IPS DF 6.9 (cell line): Measurements from ENCODE around the gene CCNY.

Experiments
- DNase-seq: peaks from one replicate; pipeline ENCODE4 v3.0.0-alpha.2; 2013; ENCODE audit warnings: low read depth, low spot score
- H3K27ac ChIP-seq: one replicate; pipeline ENCODE4 v1.5.1; 2013; ENCODE audit warnings: low read length, control low read depth
- H3K27me3 ChIP-seq: 2 replicates; pipeline ENCODE4 v1.6.1; 2013; ENCODE audit warnings: mild to moderate bottlenecking, low read length; ENCODE audit not compliant: control insufficient read depth, insufficient read depth
- H3K36me3 ChIP-seq: 2 replicates; pipeline ENCODE4 v1.6.1; 2013; ENCODE audit warnings: low read length; ENCODE audit not compliant: control insufficient read depth, insufficient read depth
- H3K4me1 ChIP-seq: 2 replicates; pipeline ENCODE4 v1.6.1; 2013; ENCODE audit warnings: low read length; ENCODE audit not compliant: control insufficient read depth, insufficient read depth
- H3K4me3 ChIP-seq: 2 replicates; pipeline ENCODE4 v1.5.1; 2013; ENCODE audit warnings: mild to moderate bottlenecking, low read length
- H3K9me3 ChIP-seq: 2 replicates; pipeline ENCODE4 v1.6.1; 2013; ENCODE audit warnings: low read length, inconsistent platforms; ENCODE audit not compliant: control insufficient read depth, insufficient read depth
- WGBS: extraction: QIAGEN DNeasy Blood & Tissue Kit; methylation state at CpG from one replicate; pipeline ENCODE4 v1.1.7; 2013; ENCODE audit warnings: mixed read lengths, missing lambda C conversion rate; ENCODE audit not compliant: insufficient read length, insufficient coverage; 5-methylcytosine and 5-hydroxymethylcytosine counted together

The CCNY gene

DNA sequence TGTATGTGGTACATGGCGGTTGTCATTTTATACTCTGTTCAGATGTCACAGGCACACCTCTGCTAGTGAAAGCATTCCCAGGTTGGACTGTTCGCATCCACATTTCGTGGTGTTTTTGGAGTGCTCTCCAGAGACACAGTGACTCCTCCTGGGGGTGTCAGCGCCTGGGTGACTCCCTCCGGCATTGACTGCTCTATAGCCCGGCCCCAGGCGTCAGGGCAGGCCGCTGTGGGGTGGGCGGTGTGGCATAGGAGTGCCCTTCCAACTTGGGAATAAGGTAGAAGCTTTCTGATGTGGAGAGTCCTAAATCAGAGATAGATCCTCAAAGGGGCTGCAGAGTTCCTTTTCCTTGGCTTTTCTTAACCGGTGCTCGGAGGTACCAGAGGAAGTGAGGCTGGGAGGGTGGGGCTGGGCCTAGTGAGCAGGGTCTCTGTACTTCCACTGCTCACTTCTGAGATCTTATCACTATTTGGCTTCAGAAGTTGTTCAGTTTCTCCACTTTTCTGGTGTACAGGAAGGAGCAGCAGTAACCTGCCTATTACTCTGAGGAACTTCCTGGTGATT is 32.3 kb downstream of the CCNY start:
- Histone ChIP-seq H3K36me3 (no peaks in the 10 kb centered on the region), H3K27ac (no peak overlapping the region), H3K9me3 (no peaks in the 10 kb centered on the region), H3K27me3 (no peaks in the 10 kb centered on the region), H3K4me3 (no peak overlapping the region), H3K4me1 (no peaks in the 10 kb centered on the region)
- no peak for DNase-seq
- WGBS: no CpG with 5 or more reads among the region's 11 CpGs

DNA sequence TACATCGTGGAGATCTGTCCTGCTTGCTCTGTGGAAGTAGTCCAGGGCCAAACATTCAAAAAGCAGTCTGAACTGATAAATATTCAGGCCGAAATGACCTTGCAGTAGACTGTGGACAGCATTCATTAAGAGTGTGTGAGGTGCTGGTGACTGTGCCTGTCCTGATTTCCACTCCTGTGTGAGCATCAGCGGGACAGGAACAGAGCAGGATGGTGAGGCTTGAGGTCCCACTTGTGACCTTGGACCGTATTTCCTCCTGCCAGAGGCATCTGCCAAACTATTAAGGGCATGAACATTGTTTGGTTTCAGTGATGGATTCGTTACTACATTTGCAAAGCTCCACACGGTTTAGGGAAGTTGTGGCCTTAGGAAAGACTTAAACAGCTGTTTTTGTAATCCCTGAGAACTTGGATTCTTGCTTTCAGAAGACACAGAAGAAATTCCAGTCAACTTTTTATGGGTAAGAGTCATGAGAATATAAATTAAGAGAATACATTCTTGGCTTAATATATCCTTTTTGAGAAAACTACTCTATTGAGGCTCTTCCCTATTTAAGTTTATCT is 32.8 kb downstream of the CCNY start:
- Histone ChIP-seq H3K4me1 (no peaks in the 10 kb centered on the region), H3K4me3 (no peak overlapping the region), H3K9me3 (no peaks in the 10 kb centered on the region), H3K27me3 (no peaks in the 10 kb centered on the region), H3K27ac (no peak overlapping the region), H3K36me3 (no peaks in the 10 kb centered on the region)
- no CpG with 5 or more reads among the region's 6 CpGs for WGBS
- DNase-seq: no peak

DNA sequence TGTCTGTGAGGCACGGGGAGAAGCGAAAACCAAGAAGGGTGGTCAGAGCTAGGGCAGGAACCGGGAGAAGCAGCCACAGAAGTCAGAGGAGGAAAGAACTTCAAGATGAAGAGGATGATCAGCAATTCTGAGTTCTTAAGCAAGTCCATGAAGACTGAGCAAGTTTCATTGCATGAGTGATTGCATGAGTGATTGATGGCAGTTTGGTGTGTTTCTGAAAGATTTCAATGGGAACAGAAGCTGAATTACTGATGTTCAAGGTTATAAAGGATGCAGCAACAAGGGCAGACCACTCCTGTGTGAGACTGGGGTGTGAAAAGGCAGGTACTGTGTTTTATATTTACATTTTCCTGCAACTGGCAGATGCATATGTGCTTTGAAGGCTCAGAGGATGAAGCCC is 35.4 kb downstream of the CCNY start:
- Histone ChIP-seq H3K4me3 (no peak overlapping the region), H3K36me3 (no peaks in the 10 kb centered on the region), H3K27me3 (no peaks in the 10 kb centered on the region), H3K9me3 (no peaks in the 10 kb centered on the region), H3K4me1 (no peaks in the 10 kb centered on the region), H3K27ac (no peak overlapping the region)
- WGBS: no CpG with 5 or more reads among the region's 3 CpGs
- no peak for DNase-seq

DNA sequence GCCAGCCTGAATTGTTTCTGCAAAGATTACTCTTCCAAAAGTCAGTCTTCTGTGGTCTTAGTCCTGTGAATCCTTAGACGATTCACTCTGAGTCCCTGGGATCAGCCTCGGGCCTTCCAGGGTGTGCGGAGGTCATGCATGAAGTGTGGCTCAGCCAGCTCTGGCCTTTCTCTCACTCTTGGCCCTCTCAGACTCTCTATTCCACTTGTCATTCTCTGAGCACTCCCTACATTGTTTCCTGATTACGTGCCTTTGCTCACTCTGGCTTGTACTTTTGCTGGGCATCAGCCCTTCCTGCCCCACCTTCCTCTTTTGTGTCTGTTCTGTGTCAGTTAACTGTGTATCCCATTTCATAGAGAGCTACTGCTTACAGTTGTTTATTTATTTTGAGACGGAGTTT is 36.0 kb downstream of the CCNY start:
- WGBS: no CpG with 5 or more reads among the region's 5 CpGs
- Histone ChIP-seq H3K27ac (no peak overlapping the region), H3K4me1 (no peaks in the 10 kb centered on the region), H3K9me3 (no peaks in the 10 kb centered on the region), H3K36me3 (no peaks in the 10 kb centered on the region), H3K27me3 (no peaks in the 10 kb centered on the region), H3K4me3 (no peak overlapping the region)
- DNase-seq: no peak

DNA sequence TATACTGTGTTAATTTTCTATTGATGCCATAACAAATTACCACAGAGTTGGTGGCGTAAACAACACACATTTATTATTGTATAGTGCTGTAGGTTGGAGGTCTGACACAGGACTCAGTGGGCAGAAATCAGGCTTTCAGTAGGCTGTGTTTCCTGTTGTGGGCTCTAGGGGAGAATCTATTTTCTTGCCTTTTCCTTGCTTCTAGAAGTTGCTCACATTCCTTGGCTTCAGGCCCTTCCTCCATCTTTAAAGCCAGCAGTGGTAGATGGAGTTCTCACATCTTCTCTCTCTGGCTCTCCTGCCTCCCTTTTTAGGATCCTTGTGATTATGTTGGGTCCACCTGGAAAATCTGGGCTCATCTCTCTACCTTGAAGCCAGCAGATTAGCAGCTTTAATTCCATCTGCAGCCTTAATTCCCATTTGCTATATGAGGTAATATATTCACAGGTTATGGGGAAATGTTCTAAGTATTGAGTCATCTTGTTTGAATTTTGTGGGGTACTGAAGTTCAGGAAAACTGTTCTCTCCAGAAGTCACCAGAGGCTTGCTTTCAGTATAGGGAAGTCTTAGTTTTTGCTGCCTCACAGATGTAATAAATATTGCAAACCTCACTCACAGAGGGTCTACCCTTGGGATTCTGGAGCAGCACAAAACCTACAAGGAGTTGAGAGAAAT is 38.9 kb downstream of the CCNY start:
- H3K4me1 ChIP-seq: peaks cover 8% of the 10 kb centered on the region; the same call in 1 of the 2 replicates
- H3K27me3 ChIP-seq: no peaks in the 10 kb centered on the region
- H3K27ac ChIP-seq: no peak overlapping the region
- WGBS: no CpG with 5 or more reads among the region's 1 CpG
- no peaks in the 10 kb centered on the region for H3K36me3 ChIP-seq
- no peak for DNase-seq
- no peaks in the 10 kb centered on the region for H3K9me3 ChIP-seq
- no peak overlapping the region for H3K4me3 ChIP-seq

DNA sequence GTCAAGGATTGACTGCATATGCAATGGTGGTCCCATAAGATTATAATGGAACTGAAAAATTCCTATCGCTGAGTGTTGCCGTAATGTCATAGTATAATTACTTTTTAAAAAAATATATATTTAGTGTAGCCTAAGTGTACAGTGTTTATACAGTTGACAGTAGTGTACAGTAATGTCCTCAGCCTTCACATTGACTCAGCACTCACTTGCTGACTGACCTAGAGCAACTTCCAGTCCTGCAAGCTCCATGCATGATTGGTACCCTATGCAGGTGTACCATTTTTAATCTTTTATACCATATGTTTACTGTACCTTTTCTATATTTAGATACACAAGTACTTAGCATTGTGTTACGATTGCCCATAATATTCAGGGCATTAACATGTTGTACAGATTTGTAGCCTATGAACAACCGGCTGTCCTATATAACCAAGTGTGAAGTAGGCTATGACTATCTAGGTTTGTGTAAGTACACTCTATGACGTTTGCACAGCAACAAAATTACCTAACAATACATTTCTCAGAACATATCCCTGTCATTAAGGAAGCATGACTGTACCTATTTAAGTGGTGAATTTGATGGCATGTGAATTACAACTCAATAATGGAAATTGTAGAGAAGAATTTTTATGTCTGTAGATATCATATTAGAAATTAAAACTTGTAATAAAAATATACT is 40.9 kb downstream of the CCNY start:
- Histone ChIP-seq H3K4me3 (no peak overlapping the region), H3K27me3 (no peaks in the 10 kb centered on the region), H3K36me3 (no peaks in the 10 kb centered on the region), H3K9me3 (no peaks in the 10 kb centered on the region), H3K4me1 (peaks cover 8% of the 10 kb centered on the region; the same call in 1 of the 2 replicates), H3K27ac (no peak overlapping the region)
- WGBS: no CpG with 5 or more reads among the region's 5 CpGs
- DNase-seq: no peak

DNA sequence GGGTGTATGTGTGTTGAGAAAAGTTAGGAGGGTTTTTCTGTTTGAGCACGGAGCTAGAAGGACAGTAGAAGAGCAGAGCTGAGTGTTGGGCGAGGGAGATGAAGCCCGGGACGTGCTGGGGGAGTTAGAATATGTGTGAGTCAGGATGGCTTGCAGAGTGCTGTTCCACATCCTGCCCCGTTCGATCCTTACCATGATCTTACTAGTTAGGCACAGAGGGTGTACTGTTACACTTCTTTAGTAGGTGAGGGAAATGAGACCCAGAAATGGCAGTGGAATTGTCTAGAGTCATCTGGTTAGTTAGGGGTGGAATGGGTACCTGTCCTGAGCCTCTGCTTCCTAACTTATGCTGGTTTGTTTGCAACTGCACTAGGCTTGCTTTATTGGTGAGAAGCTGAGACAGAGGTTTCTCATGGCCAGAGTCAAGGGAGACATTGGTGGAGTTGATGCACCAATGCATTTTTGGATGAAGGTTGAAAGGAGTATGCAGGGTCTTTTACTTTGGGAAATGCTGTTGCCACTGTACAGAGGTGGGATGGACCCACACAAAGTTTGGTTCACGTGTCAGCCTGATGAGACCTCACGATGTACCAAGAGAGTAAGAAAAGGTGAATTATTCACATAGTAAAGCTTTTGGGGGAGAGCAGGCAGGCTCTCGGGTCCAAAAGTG is 42.4 kb downstream of the CCNY start:
- no peak overlapping the region for H3K4me3 ChIP-seq
- no peak for DNase-seq

DNA sequence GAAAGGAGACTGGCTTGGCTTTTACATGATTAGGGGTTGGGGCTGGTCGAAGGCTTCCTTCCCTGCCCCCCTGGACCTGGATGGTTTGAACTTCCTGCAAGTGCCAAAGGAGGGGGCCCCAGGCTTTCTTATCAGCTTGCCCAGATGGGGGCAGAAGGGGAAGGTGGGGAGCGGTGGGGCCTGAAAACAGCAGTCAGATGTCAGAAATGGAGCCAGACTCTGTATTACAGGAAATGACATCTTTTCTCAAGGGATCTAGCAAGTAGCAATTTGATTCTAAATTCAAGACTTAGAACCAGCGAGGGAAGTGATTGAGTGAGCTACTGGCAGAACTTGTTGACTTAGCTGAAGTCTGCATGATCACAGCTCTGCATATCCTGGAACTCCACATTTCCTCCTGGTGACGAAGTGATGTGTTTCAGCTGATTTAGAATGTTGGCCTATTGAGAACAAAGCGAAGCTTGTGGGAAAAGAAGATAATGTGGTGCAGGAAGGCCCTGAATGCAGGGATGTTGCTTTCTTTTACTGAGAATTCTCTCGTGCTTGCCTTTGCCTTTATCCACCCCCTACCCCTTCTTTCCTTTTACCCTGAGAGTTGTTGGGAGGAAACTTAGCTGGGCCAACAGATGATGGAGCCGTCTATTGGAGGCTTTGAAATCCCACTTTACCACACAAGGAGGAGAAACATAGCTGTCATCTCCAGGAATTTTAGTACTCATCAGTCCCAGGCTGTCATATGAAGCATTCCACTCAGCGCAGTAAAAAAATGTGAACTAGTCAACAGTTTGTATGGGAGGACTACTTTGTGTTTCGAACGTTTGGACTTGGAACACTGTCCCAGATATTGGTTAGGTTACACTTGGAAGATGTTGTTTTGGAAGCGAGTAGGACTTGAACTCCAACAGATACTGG is 43.2 kb downstream of the CCNY start:
- peaks cover 8% of the 10 kb centered on the region; the same call in 1 of the 2 replicates for H3K4me1 ChIP-seq
- no peak overlapping the region for H3K27ac ChIP-seq
- no peaks in the 10 kb centered on the region for H3K27me3 ChIP-seq
- H3K36me3 ChIP-seq: no peaks in the 10 kb centered on the region
- no peaks in the 10 kb centered on the region for H3K9me3 ChIP-seq
- WGBS: no CpG with 5 or more reads among the region's 11 CpGs
- no peak overlapping the region for H3K4me3 ChIP-seq
- no peak for DNase-seq

More for the DNA sequence above, 42.4 kb downstream of the CCNY start:
- Histone ChIP-seq H3K4me1 (peaks cover 8% of the 10 kb centered on the region; the same call in 1 of the 2 replicates), H3K27me3 (no peaks in the 10 kb centered on the region), H3K36me3 (no peaks in the 10 kb centered on the region), H3K9me3 (no peaks in the 10 kb centered on the region), H3K27ac (no peak overlapping the region)
- no CpG with 5 or more reads among the region's 9 CpGs for WGBS

DNA sequence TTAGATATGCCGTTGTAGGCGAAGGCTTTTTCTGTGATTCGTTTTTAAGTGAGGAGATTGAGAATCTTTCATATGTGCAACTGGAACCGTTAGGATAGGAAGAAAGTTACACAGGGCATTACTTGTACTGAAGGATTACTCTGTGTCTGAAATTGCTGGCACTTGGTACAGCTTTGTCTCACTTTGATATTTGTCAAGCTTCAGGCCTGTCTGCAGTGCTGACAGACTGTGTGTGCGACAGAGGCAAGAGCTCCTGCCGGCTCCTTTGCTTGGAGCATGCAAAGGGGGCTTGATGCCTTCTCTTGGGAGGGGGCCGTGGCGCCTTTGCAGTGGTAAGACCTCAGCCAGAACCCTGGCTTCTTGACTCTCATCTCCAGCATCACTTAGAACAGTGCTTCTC is 45.8 kb downstream of the CCNY start:
- no peak overlapping the region for H3K27ac ChIP-seq
- H3K36me3 ChIP-seq: no peaks in the 10 kb centered on the region
- no peak overlapping the region for H3K4me3 ChIP-seq
- WGBS: no CpG with 5 or more reads among the region's 8 CpGs
- DNase-seq: no peak
- H3K9me3 ChIP-seq: no peaks in the 10 kb centered on the region
- H3K4me1 ChIP-seq: peaks cover 10% of the 10 kb centered on the region; the same call in 1 of the 2 replicates
- no peaks in the 10 kb centered on the region for H3K27me3 ChIP-seq
